Neuronal stem cell (in vitro differentiated cells): ENCODE data around the gene ADGRL3.

ENCODE experiments used
- DNase-seq: peaks from one replicate; pipeline ENCODE4 v3.0.0-alpha.2; 2013; ENCODE audit warnings: low spot score
- H2AFZ ChIP-seq: one replicate; pipeline ENCODE4 v1.6.1; 2013; ENCODE audit warnings: mild to moderate bottlenecking, low read length, inconsistent platforms
- H2AK5ac ChIP-seq: 2 replicates; pipeline ENCODE4 v1.6.1; 2013; ENCODE audit warnings: low read depth, mild to moderate bottlenecking, inconsistent platforms, low read length, moderate library complexity, mixed read lengths
- H2BK120ac ChIP-seq: 2 replicates; pipeline ENCODE4 v1.6.1; 2013; ENCODE audit warnings: low read depth, mild to moderate bottlenecking, inconsistent platforms, low read length, moderate library complexity, mixed read lengths
- H2BK12ac ChIP-seq: one replicate; pipeline ENCODE4 v1.6.1; 2013; ENCODE audit warnings: low read length, inconsistent platforms
- H2BK15ac ChIP-seq: 2 replicates; pipeline ENCODE4 v1.6.1; 2013; ENCODE audit warnings: mild to moderate bottlenecking, low read length, inconsistent platforms, mixed read lengths
- H2BK5ac ChIP-seq: one replicate; pipeline ENCODE4 v1.6.1; 2013; ENCODE audit warnings: inconsistent platforms, mild to moderate bottlenecking, low read length, moderate library complexity
- H3K14ac ChIP-seq: one replicate; pipeline ENCODE4 v1.6.1; 2013; ENCODE audit warnings: low read length, inconsistent platforms
- H3K18ac ChIP-seq: 2 replicates; pipeline ENCODE4 v1.6.1; 2013; ENCODE audit warnings: low read length, inconsistent platforms
- H3K23ac ChIP-seq: 2 replicates; pipeline ENCODE4 v1.6.1; 2013; ENCODE audit warnings: low read depth, mild to moderate bottlenecking, mixed read lengths, low read length, inconsistent platforms; ENCODE audit not compliant: poor library complexity
- H3K27ac ChIP-seq: replicated peaks from 3 replicates; pipeline ENCODE4 v1.5.1; 2013; ENCODE audit warnings: low read length, inconsistent platforms
- H3K27me3 ChIP-seq, 3 experiments: 2 replicates each; pipeline ENCODE4 v1.6.1; 2013; ENCODE audit warnings: low read length in 3 of 3, mild to moderate bottlenecking in 2 of 3, inconsistent platforms in 1 of 3, low read depth in 1 of 3, mixed read lengths in 1 of 3, moderate library complexity in 1 of 3; ENCODE audit not compliant: control insufficient read depth in 3 of 3, insufficient read depth in 3 of 3
- H3K36me3 ChIP-seq, 2 donors: replicated peaks in 1 of 2; 2 replicates each; pipeline ENCODE4 v1.6.1; 2013; ENCODE audit warnings: low read length in 2 of 2; ENCODE audit not compliant: control insufficient read depth in 2 of 2, insufficient read depth in 2 of 2
- H3K4ac ChIP-seq: 2 replicates; pipeline ENCODE4 v1.6.1; 2013; ENCODE audit warnings: inconsistent platforms, mild to moderate bottlenecking, low read length, moderate library complexity
- H3K4me1 ChIP-seq, 2 donors: 1 replicate in 1 of 2; 2 replicates in 1 of 2; pipeline ENCODE4 v1.6.1; 2013; ENCODE audit warnings: low read length in 2 of 2, low read depth in 1 of 2; ENCODE audit not compliant: control insufficient read depth in 2 of 2, insufficient read depth in 1 of 2
- H3K4me2 ChIP-seq: one replicate; pipeline ENCODE4 v1.6.1; 2013; ENCODE audit warnings: mild to moderate bottlenecking, low read length, inconsistent platforms; ENCODE audit not compliant: insufficient read depth, poor library complexity, severe bottlenecking
- H3K4me3 ChIP-seq, 2 donors: 2 replicates each; pipeline ENCODE4 v1.5.1; 2013; ENCODE audit warnings: low read length in 2 of 2, mild to moderate bottlenecking in 2 of 2, inconsistent platforms in 1 of 2, moderate library complexity in 1 of 2
- H3K79me1 ChIP-seq: one replicate; pipeline ENCODE4 v1.6.1; 2013; ENCODE audit warnings: low read depth, mild to moderate bottlenecking, inconsistent platforms, low read length, moderate library complexity
- H3K9ac ChIP-seq: one replicate; pipeline ENCODE4 v1.6.1; 2013; ENCODE audit warnings: mild to moderate bottlenecking, low read depth, low read length, inconsistent platforms; ENCODE audit not compliant: poor library complexity
- H3K9me3 ChIP-seq, 2 donors: replicated peaks in 1 of 2; 2 replicates each; pipeline versions ENCODE3 to v1.6.1; 2013; ENCODE audit warnings: low read length in 2 of 2, mild to moderate bottlenecking in 2 of 2, inconsistent platforms in 1 of 2, low read depth in 1 of 2, mixed read lengths in 1 of 2, moderate library complexity in 1 of 2; ENCODE audit not compliant: control insufficient read depth in 2 of 2, insufficient read depth in 1 of 2
- H4K8ac ChIP-seq: one replicate; pipeline ENCODE4 v1.6.1; 2013; ENCODE audit warnings: low read depth, mild to moderate bottlenecking, inconsistent platforms, low read length, moderate library complexity
- H4K91ac ChIP-seq: one replicate; pipeline ENCODE4 v1.6.1; 2013; ENCODE audit warnings: low read length, low read depth, mild to moderate bottlenecking, inconsistent platforms; ENCODE audit not compliant: poor library complexity
- WGBS, 2 donors: extraction: QIAGEN DNeasy Blood & Tissue Kit; methylation state at CpG; one replicate each; pipeline ENCODE4 v1.1.7; 2013; ENCODE audit warnings: missing lambda C conversion rate in 2 of 2, mixed read lengths in 1 of 2; ENCODE audit not compliant: insufficient read length in 2 of 2, insufficient replicate concordance in 1 of 2; ENCODE audit errors: extremely low coverage in 2 of 2; 5-methylcytosine and 5-hydroxymethylcytosine counted together

Gene ADGRL3

DNA sequence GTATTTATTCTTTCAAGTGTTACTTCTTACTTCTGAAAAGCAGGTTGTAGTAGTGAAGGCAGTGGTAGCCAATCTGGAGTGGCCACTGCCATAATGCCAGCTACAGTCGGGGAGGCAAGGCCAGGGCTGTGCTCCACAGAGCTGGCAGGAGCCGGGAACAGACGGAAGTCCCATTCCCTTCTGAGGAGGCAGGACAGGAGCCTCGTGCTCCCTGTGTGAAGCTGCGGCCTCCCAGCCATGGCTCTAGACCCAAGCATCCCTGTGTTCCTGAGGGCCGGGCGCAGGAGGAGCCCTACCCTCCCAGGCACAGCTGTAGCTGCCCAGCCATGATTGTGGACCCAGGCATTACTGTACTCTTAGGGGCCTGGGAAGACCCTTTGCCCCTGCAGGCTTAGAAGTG, 461.8 kb downstream of the ADGRL3 start:
- Histone ChIP-seq H3K9me3 (peaks cover 14 to 22% of the 10 kb centered on the region in 2 donors), H4K91ac (no peak overlapping the region), H2BK120ac (no peak overlapping the region), H3K4me1 (peaks cover 9 to 20% of the 10 kb centered on the region in 2 donors), H3K4me2 (no peak overlapping the region), H3K23ac (no peak overlapping the region), H2BK5ac (no peak overlapping the region), H3K18ac (peak overlapping the region; percentile 70), H3K4ac (peak overlapping the region; percentile 37), H3K36me3 (peaks cover 7 to 12% of the 10 kb centered on the region in 2 donors), H4K8ac (no peak overlapping the region), H3K27ac (no peak overlapping the region), H3K14ac (peak overlapping the region; percentile 76), H2BK15ac (no peak overlapping the region), H2BK12ac (no peak overlapping the region), H2AK5ac (peak overlapping the region; percentile 60), H3K27me3 (no peaks in the 10 kb centered on the region), H3K9ac (no peak overlapping the region), H2AFZ (no peak overlapping the region), H3K4me3 (no peak overlapping the region), H3K79me1 (no peaks in the 10 kb centered on the region)
- DNase-seq, result no peak
- no CpG with 5 or more reads among the region's 7 CpGs for WGBS, 2 donors

DNA sequence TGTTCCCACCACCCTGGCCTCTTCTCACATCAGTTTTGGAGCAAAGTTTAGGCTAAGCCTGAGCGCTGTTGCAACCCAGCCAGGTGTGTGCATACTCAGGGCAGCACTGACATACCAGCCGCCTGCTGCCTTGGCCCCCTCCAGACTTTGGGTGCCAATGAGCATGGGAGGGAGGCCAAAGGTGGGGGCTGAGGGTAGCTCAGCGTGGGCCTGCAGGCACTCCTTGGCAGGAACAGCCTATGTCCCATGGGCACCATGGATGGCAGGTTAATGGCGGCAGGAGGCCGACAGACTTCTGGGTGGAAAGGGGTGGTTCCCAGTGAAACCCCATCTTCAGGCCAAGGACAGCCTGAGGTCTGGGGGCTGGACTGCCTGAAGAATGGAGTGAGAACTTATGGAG, 462.2 kb downstream of the ADGRL3 start:
- no peak overlapping the region for H4K91ac ChIP-seq
- peaks cover 9 to 20% of the 10 kb centered on the region in 2 donors for H3K4me1 ChIP-seq
- H3K79me1 ChIP-seq, result no peaks in the 10 kb centered on the region
- H3K23ac ChIP-seq, result no peak overlapping the region
- no peak overlapping the region for H2BK120ac ChIP-seq
- H3K4ac ChIP-seq, result no peak overlapping the region
- H3K14ac ChIP-seq, result peak overlapping the region; percentile 76
- peak overlapping the region; percentile 56 for H4K8ac ChIP-seq
- H3K27ac ChIP-seq, result no peak overlapping the region
- no peak overlapping the region for H3K4me2 ChIP-seq
- no peak for DNase-seq
- no peak overlapping the region for H2BK5ac ChIP-seq
- peak overlapping the region; percentile 72 for H3K18ac ChIP-seq
- no peak overlapping the region for H3K9ac ChIP-seq
- peak overlapping the region in 1 of 2 donors; percentile 8 for H3K4me3 ChIP-seq
- no peak overlapping the region for H2BK15ac ChIP-seq
- H2AFZ ChIP-seq, result no peak overlapping the region
- no peaks in the 10 kb centered on the region for H3K27me3 ChIP-seq
- peak overlapping the region; percentile 60 for H2AK5ac ChIP-seq
- H3K9me3 ChIP-seq, result peaks cover 14 to 22% of the 10 kb centered on the region in 2 donors
- WGBS, 2 donors, result no CpG with 5 or more reads among the region's 5 CpGs
- no peak overlapping the region for H2BK12ac ChIP-seq
- peaks cover 7 to 12% of the 10 kb centered on the region in 2 donors for H3K36me3 ChIP-seq

DNA sequence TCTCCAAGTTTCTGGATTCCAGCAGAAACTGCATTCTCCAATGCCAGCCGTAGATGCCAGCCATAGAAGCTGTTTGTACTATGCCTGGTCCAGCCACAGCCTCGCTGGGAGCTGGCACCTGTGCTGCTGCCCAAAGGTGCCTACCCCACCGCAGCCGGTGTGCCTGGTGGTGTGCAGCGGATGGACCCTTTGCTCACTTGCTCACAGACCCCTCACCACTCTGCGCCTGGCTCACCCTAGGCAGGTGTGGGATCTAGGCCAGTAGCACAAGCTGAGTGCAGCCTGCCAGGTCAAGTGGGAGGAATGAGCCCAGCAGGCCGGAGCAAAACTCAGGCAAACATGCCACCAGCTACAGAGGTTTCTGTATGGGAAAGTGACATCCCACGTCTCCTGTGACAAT, 463.2 kb downstream of the ADGRL3 start:
- Histone ChIP-seq H3K9ac (no peak overlapping the region), H3K9me3 (peaks cover 14 to 22% of the 10 kb centered on the region in 2 donors), H3K18ac (peak overlapping the region; percentile 91)

DNA sequence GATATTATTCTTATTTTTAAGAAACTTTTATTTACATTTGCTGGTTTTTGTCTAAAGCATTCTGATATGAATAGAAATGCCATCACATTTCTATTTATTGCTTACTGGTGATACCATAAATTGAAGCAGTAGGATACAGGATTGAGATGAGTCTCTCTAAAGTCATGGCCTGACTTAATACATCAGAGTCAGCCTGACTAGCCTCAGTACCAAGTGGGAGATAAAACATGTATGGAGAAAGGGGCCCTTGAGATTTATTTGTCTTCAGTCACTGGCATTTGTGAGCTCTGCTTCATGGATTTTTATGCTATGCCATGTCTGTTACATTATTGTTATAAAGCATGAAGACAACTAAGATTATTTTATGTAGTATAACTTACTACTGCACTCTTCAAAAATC, 465.5 kb downstream of the ADGRL3 start:
- no peak overlapping the region for H2BK12ac ChIP-seq
- no peak overlapping the region for H2BK120ac ChIP-seq
- no peak overlapping the region for H3K14ac ChIP-seq

More for the DNA sequence above, 463.2 kb downstream of the ADGRL3 start:
- H2BK5ac ChIP-seq, result no peak overlapping the region
- no peaks in the 10 kb centered on the region for H3K79me1 ChIP-seq
- no peak overlapping the region for H2AFZ ChIP-seq
- H3K36me3 ChIP-seq, result peaks cover 7 to 12% of the 10 kb centered on the region in 2 donors
- H3K4me3 ChIP-seq, result peak overlapping the region in 1 of 2 donors; percentile 38
- no peak overlapping the region for H2BK120ac ChIP-seq
- no peak overlapping the region for H3K14ac ChIP-seq
- no peaks in the 10 kb centered on the region for H3K27me3 ChIP-seq
- H3K27ac ChIP-seq, result no peak overlapping the region
- H3K4me2 ChIP-seq, result no peak overlapping the region
- H2AK5ac ChIP-seq, result no peak overlapping the region
- H3K23ac ChIP-seq, result peak overlapping the region; percentile 95
- WGBS, 2 donors, result no CpG with 5 or more reads among the region's 8 CpGs
- H3K4me1 ChIP-seq, result peaks cover 7 to 16% of the 10 kb centered on the region in 2 donors
- no peak overlapping the region for H4K8ac ChIP-seq
- H2BK15ac ChIP-seq, result no peak overlapping the region
- H4K91ac ChIP-seq, result no peak overlapping the region
- no peak overlapping the region for H3K4ac ChIP-seq
- H2BK12ac ChIP-seq, result no peak overlapping the region
- no peak for DNase-seq

More for the DNA sequence above, 465.5 kb downstream of the ADGRL3 start:
- Histone ChIP-seq H2BK5ac (no peak overlapping the region), H3K4me2 (no peak overlapping the region), H3K9ac (no peak overlapping the region), H3K23ac (no peak overlapping the region), H4K91ac (no peak overlapping the region), H2BK15ac (no peak overlapping the region), H3K4me1 (peaks cover 0 to 11% of the 10 kb centered on the region in 2 donors), H3K27me3 (no peaks in the 10 kb centered on the region), H3K18ac (no peak overlapping the region), H2AK5ac (no peak overlapping the region), H3K36me3 (peaks cover 7 to 12% of the 10 kb centered on the region in 2 donors), H3K27ac (no peak overlapping the region), H3K4me3 (no peak overlapping the region), H4K8ac (no peak overlapping the region), H2AFZ (no peak overlapping the region), H3K4ac (no peak overlapping the region), H3K79me1 (no peaks in the 10 kb centered on the region), H3K9me3 (peaks cover 17 to 27% of the 10 kb centered on the region in 2 donors)
- DNase-seq, result no peak
